ENCODE measurements around the gene PTTG2. TPM values are rescaled to one million over a fixed set of nuclear protein-coding genes. Genes with fewer than 3 reads are reported as not detected.

The PTTG2 gene
- total RNA-seq, 4 donors from 2014 or later, result 1.3 TPM; not detected in 3

GRCh38 chr4:37956941-37957340, 3.3 kb upstream of the PTTG2 start:
- DNase-seq (ENCODE audit: low spot score in 2 of 2), result no peak
- H3K36me3 ChIP-seq, result no peaks in the 10 kb centered on the region
- 68 to 87% methylated on average over 4 of the region's 4 CpGs for WGBS, 2 donors
- H3K27me3 ChIP-seq, result no peaks in the 10 kb centered on the region
- no peak for TF ChIP-seq CTCF (IDR thresholded peaks at IDR 0.05)
- no peak for TF ChIP-seq POLR2A (IDR thresholded peaks at IDR 0.05)
- no peak for TF ChIP-seq EP300 (IDR thresholded peaks at IDR 0.05)
- H3K27ac ChIP-seq, result no peak overlapping the region
- no peaks in the 10 kb centered on the region for H3K9me3 ChIP-seq
- H3K4me1 ChIP-seq, result no peaks in the 10 kb centered on the region
- no peak overlapping the region for H3K4me3 ChIP-seq

- Histone ChIP-seq H3K36me3 (no peaks in the 10 kb centered on the region), H3K27me3 (no peaks in the 10 kb centered on the region), H3K4me3 (no peak overlapping the region), H3K4me1 (no peaks in the 10 kb centered on the region), H3K27ac (no peak overlapping the region), H3K9me3 (no peaks in the 10 kb centered on the region)
- TF ChIP-seq CTCF (IDR thresholded peaks at IDR 0.05) (no peak), EP300 (IDR thresholded peaks at IDR 0.05) (no peak), POLR2A (IDR thresholded peaks at IDR 0.05) (no peak)
- 78 to 95% methylated on average over 6 of the region's 6 CpGs for WGBS, 2 donors
- DNase-seq (ENCODE audit: low spot score in 2 of 2), result no peak
These were observed 1.3 kb upstream of the PTTG2 start for GRCh38 chr4:37958932-37959331.

- Histone ChIP-seq H3K4me1 (no peaks in the 10 kb centered on the region), H3K36me3 (no peaks in the 10 kb centered on the region), H3K4me3 (no peak overlapping the region), H3K27me3 (no peaks in the 10 kb centered on the region), H3K27ac (no peak overlapping the region), H3K9me3 (no peaks in the 10 kb centered on the region)
- no peak for DNase-seq (ENCODE audit: low spot score in 2 of 2)
- TF ChIP-seq CTCF (IDR thresholded peaks at IDR 0.05), result no peak
- TF ChIP-seq POLR2A (IDR thresholded peaks at IDR 0.05), result no peak
- no peak for TF ChIP-seq EP300 (IDR thresholded peaks at IDR 0.05)
- WGBS, 2 donors, result 59 to 60% methylated on average over 5 of the region's 5 CpGs
These were observed 667 bp downstream of the PTTG2 start for GRCh38 chr4:37960679-37961450.

DNA sequence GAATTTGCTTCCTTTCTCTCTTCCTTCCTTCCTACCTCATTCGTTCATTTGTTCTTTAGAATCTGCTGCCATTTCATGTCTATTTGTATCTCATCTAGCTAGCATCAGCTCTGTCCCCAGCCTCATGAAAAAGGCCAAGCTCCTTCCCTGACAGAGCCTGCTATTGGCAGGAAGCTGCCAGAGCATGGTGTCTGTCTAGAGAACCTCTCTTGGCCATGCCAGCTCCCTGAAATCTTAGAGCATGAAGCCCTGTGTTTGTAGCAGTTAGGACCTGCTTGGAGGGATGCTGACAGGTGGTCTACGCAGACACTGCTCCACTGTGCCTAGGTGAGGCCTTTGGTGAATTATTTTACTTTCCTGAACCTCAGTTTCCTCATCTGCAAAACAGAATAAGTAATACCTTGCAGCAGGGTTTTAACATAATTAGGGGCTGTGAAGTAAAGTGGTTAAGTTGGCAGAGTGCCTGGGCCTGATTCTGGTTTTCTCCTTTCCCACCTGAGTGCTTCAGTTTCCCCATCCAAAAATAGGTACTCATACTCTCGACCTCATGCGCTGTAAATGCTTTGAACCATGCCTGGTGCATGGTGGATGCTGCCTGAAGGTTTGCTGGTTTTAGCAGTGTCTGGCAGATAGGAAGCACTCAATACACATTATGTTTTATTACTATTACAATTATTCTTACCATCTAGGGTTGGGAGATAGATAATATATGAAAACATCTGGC, 4.7 kb downstream of the PTTG2 start:
- Histone ChIP-seq H3K9me3 (no peaks in the 10 kb centered on the region), H3K4me3 (no peak overlapping the region), H3K36me3 (no peaks in the 10 kb centered on the region), H3K27ac (no peak overlapping the region), H3K4me1 (peaks cover 0 to 7% (median 0%) of the 10 kb centered on the region in 4 donors), H3K27me3 (no peaks in the 10 kb centered on the region)
- no peak for TF ChIP-seq CTCF (IDR thresholded peaks at IDR 0.05)
- TF ChIP-seq EP300 (IDR thresholded peaks at IDR 0.05), result no peak
- TF ChIP-seq POLR2A (IDR thresholded peaks at IDR 0.05), result no peak
- DNase-seq (ENCODE audit: low spot score in 2 of 2), result no peak
- 89 to 92% methylated on average over 4 of the region's 4 CpGs for WGBS, 2 donors

GRCh38 chr4:37966044-37966443, 5.8 kb downstream of the PTTG2 start:
- peaks cover 0 to 11% (median 2%) of the 10 kb centered on the region in 4 donors for H3K4me1 ChIP-seq
- no peaks in the 10 kb centered on the region for H3K36me3 ChIP-seq
- H3K9me3 ChIP-seq, result no peaks in the 10 kb centered on the region
- H3K4me3 ChIP-seq, result no peak overlapping the region
- no peaks in the 10 kb centered on the region for H3K27me3 ChIP-seq
- no peak overlapping the region for H3K27ac ChIP-seq
- no peak for TF ChIP-seq POLR2A (IDR thresholded peaks at IDR 0.05)
- TF ChIP-seq CTCF (IDR thresholded peaks at IDR 0.05), result no peak
- no peak for TF ChIP-seq EP300 (IDR thresholded peaks at IDR 0.05)
- no peak for DNase-seq (ENCODE audit: low spot score in 2 of 2)
- 90 to 95% methylated on average over 3 of the region's 3 CpGs for WGBS, 2 donors

Measured in tibial nerve (tissue), 4 donors.